ENCODE data around the gene IL36A.

The IL36A gene

GRCh38 chr2:113005030-113005509, at the start of gene IL36A:
Gene IL36A, plus strand, starts transcription at chr2:113005459. Its CDS starts 413 bp downstream, at chr2:113005872.
- DNase-seq (ENCODE audit: low read depth): no peak

- no peak for DNase-seq (ENCODE audit: low read depth)
These were observed 47.7 kb upstream of the IL36A start for GRCh38 chr2:112957511-112957910.

GRCh38 chr2:112958428-112959108, 46.7 kb upstream of the IL36A start:
- no peak for DNase-seq (ENCODE audit: low read depth)

- no peak for DNase-seq (ENCODE audit: low read depth)
These were observed 46.0 kb upstream of the IL36A start for GRCh38 chr2:112959109-112959812.

- no peak for DNase-seq (ENCODE audit: low read depth)
These were observed 44.9 kb upstream of the IL36A start for GRCh38 chr2:112960230-112960825.

- DNase-seq (ENCODE audit: low read depth): no peak
These were observed 42.7 kb upstream of the IL36A start for GRCh38 chr2:112962308-112963175.

GRCh38 chr2:112967023-112967422, 38.2 kb upstream of the IL36A start:
- DNase-seq (ENCODE audit: low read depth): no peak

- DNase-seq (ENCODE audit: low read depth): no peak
These were observed 32.7 kb upstream of the IL36A start for GRCh38 chr2:112972423-112973086.

GRCh38 chr2:112973156-112973555, 32.1 kb upstream of the IL36A start:
- DNase-seq (ENCODE audit: low read depth): no peak

GRCh38 chr2:112977559-112978056, 27.7 kb upstream of the IL36A start, which contains the start of gene IL36G:
Gene IL36G, plus strand, starts transcription at chr2:112978006. Its CDS starts 633 bp downstream, at chr2:112978639.
- no peak for DNase-seq (ENCODE audit: low read depth)

GRCh38 chr2:112979731-112980130, 25.5 kb upstream of the IL36A start:
- DNase-seq (ENCODE audit: low read depth): no peak

- DNase-seq (ENCODE audit: low read depth): no peak
These were observed 24.7 kb upstream of the IL36A start for GRCh38 chr2:112980537-112980936.

GRCh38 chr2:112985090-112985489, 20.2 kb upstream of the IL36A start:
- DNase-seq (ENCODE audit: low read depth): no peak

GRCh38 chr2:112989611-112990010, 15.6 kb upstream of the IL36A start:
- no peak for DNase-seq (ENCODE audit: low read depth)

GRCh38 chr2:112993831-112994230, 11.4 kb upstream of the IL36A start:
- no peak for DNase-seq (ENCODE audit: low read depth)

- DNase-seq (ENCODE audit: low read depth): no peak
These were observed 10.6 kb upstream of the IL36A start for GRCh38 chr2:112994648-112995047.

GRCh38 chr2:112995346-112995920, 9.8 kb upstream of the IL36A start:
- no peak for DNase-seq (ENCODE audit: low read depth)

- DNase-seq (ENCODE audit: low read depth): peak; percentile 13
These were observed 8.6 kb upstream of the IL36A start for GRCh38 chr2:112996635-112997034.

- no peak for DNase-seq (ENCODE audit: low read depth)
These were observed 8.1 kb upstream of the IL36A start for GRCh38 chr2:112997151-112997550.

- no peak for DNase-seq (ENCODE audit: low read depth)
These were observed 4.8 kb upstream of the IL36A start for GRCh38 chr2:113000436-113000835.

GRCh38 chr2:113002677-113003076, 2.6 kb upstream of the IL36A start:
- no peak for DNase-seq (ENCODE audit: low read depth)
